HG03025 (cell line): ENCODE measurements around the gene GJC1.
"Not testable (repeated sequence)": the region's sequence is repeated elsewhere in the genome, so short reads cannot be mapped to it uniquely, and the experiment has no call there.

Experiments
- ATAC-seq: cut with Tn5 transposase; IDR thresholded peaks from one replicate; pipeline ENCODE4 v1.9.1; 2021; ENCODE audit warnings: mild to moderate bottlenecking, moderate library complexity; ENCODE audit not compliant: unreplicated experiment, low FRiP score

The GJC1 gene

DNA sequence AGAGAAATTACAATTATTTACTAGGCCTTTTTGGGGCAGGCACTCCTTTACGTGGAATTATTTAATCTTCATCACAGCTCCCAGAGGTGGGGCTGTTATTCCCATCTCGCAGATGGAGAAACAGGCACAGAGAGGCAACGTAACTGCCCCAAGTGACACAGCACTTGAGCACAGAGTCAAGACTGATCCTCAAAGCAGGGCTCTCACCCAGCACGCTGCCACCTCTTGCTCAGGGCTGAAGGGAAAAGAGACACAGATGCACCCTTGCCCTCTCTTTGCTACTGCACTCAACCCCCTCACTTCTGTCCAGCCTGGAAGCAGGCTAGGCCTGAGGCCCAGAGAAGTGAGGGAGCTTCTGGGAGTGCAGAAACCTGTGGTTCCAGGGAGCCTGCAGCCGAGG, 66.9 kb downstream of the GJC1 start:
- ATAC-seq: no peak

DNA sequence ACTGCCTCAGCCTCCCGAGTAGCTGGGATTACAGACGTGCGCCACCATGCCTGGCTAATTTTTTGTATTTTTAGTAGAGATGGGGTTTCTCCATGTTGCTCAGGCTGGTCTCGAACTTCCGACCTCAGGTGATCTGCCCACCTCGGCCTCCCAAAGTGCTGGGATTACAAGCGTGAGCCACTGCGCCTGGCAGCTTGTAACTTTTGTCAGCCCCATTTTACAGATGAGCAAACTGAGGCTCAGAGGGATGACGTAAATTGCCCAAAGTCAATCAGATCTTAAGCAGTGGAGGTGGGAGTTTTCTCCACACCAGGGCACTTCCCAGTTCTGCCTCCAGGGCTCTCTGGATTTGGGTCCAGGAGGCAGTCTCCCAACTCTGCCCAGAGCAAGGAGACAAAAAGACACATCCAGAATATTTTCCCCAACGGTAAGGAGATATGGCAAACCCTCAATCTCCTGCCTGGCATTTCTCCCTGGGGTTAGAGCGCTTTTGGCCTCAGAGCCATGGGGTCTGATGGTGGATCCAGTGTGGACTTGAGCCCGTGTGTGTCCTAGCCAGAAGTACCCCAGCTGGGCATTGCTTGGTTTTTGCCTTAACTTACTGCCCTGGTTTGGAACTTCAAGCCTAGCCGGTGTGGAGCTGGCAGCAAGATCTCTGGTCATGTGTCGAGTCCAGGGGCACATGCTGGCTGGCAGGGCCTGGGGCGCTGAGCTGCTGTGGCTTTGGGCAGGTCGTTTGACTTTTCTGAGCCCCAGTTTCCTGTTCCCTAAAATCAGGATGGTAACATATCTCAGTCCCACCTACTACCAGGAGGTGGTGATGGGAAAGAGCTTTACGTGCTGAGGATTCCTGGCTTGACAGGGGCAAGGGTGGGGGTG, 67.9 kb downstream of the GJC1 start:
- no peak for ATAC-seq

DNA sequence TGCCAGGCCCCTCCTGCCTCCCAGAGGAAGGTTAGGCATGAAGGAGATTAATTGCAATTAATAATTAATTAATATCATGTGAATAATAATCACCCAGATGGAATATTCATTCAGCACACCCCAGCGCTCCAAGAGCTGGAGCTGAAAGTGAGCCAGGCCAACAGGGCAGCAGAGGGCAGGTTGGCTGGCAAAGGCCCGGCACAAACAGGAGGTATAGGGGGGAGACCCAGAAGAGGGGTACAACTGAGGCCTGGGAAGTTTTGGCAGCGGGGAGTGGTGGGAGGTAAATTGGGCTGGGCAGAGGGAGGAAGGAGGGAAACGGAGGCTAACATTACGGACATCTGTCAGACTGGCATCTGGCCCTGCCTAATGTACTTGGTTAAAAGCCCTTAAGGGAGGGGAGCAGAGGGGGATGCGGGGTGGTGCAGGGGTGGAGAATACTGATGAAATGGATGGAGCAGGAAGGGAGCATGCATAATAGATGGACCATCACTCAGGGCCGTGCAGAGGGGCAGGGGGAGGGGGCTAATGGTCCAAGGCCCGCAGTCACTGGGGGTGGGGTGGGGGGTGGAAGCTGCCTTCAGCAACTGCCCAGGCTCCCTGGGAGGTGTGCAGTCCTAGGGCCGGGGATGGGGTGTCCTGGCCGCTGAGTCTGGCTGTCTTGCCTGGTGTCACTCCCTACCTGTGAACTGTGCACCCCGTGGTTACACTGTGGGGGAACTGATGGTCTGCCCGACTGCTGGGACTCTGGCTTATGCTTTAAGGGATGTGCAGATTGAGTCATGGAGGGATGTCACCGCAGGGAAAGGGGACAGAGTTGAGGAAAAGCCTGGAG, 69.4 kb downstream of the GJC1 start:
- ATAC-seq: no peak

DNA sequence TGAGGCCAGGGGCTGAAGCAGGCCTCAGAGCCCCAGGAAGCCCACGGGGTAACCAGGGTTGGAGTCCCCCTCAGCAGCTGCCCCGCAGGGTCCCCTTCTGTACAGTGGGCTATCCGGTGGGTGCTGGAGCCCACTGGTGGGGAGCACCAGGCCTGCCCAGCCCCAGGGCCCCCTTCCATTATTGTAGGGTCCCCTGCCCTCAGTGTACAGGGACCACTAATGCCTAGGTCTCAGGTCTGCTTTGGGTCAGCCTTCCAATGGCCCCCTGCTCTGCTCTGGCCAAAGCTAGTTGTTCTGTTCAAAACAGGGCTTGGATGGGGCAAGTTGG, 70.2 kb downstream of the GJC1 start:
- no peak for ATAC-seq

DNA sequence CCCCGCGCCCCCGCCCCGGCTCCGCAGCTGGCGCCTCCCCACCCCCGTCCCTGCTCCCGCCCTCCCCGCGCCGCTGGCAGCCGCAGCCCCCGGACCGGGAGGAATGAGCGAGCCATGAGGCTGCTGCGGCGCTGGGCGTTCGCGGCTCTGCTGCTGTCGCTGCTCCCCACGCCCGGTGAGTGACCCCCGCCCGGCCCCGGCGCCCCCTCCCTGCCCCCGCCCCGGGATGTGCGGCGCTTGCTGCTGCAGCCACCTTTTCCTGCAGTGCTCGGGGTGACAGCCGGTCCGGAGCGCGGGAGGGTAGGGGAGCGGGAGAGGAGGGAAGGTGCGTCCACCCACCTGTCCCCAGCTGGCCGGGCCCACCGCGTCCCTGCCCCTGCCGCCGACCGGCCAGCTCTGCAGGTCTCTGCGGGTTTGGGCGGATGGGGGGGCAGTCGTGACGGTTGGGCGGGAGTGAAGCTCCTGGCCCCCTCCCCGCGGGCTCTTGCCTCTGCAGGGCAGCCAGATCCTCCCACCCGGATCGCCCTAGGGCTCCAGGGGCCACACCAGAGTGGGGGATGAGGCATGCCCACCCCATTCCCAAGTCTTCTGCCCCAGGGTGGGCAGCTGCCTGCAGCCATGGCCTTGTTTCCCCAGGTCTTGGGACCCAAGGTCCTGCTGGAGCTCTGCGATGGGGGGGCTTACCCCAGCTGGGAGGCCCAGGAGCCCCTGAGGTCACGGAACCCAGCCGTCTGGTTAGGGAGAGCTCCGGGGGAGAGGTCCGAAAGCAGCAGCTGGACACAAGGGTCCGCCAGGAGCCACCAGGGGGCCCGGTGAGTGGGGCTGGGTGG, 70.8 kb downstream of the GJC1 start:
- no peak for ATAC-seq

DNA sequence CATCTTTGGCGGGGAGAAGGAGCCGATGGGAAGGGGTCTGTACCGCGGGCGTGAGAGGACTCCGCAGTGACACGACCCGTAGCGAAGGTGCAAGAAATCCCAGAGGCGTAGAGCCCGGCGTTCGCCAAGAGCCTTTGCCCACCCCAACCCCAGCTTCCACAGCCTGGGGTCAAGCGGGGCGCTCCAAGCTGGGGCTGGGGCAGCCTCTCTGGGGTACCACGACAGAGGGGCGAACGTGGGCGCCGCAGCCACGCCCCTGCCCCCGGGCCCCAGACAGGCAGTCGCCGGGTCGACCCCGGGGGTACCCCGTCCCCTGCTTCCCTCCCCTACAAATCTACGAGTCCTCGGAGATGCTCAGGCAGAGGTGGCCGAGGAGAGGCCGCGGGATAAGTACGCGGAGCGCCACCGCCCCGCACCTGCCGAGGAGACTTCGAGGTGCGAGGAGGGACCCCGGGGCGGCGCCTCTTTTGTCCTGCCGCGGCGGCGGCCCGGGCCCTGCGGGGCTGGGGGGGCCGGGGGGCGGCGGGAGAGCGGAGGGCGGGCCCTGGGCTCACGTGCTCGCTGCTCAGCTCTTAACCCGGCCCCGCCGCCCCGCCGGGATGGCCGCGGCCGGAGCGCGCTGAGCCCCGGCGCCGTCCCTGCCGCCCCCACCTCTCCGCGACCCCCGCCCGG, 71.5 kb downstream of the GJC1 start, which contains the start of gene ADAM11:
Gene ADAM11 (plus strand): TSS at position 575 of the 672 bp plus-strand sequence. CDS start 212 bp downstream, outside the sequence.
- ATAC-seq: no peak

DNA sequence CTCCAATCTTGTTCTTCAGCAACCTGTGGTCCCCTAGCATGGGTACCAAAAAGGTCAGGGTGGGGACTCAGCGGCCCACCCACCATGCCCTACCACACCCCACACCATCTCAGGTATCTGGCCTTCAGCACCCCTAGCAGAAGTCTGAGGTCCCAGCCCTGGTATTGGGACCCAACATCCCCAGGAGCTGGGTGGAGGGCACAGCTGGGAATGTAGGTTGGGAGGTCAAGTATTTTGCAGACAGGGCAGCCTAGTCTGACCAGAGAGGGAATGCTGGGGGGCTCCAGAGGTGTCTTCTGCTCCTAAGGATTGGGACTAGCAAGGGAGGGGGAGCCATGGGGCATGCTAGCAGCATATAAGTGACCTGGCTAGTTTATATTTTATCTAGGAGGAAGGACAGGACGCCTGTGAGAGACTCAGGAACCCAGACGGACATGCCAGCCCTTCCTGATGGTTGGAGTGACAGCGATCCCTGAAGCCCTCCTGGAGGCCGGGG, 72.1 kb downstream of the GJC1 start:
- ATAC-seq: no peak

DNA sequence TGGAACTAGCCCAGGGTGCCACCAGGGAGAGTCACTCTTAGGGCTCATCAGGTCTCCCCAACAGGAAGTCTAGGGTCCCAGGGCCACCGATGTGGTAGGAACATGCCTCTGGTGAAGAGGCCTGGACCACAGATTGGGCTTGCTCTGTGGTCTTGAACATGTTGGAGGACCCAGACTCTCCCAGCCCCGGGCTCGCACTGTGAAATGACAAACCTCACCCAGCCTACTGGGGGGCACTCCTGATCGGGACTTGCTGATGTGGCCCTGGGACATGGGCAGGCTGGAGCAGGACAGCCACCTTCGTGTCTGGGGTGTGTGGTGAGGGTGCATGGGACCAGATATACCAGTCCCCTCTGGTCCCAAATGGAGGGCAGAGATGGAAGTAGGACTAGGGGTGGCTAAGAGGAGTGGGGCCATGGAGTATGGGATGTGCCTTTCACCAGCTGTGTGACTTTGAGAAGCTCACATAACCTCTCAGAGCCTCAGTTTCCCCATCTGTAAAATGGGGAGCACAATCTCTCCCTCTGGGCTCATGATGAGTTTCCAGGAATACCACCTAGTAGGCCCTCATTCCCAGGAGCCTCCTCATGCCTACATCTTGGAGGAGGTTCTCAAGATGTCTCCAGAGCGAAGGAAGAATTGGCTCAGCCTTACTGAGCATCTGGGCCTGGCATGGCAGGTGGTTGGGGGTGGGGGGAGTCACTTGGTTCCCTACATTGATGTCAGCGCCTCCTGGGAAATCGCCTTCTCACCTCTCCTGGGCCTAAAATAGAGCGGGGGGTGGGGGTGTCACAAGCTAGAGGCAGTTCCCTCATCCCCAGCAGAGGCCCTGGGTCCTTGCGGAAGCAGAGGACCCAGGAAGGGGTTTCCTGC, 72.8 kb downstream of the GJC1 start:
- ATAC-seq: no peak

DNA sequence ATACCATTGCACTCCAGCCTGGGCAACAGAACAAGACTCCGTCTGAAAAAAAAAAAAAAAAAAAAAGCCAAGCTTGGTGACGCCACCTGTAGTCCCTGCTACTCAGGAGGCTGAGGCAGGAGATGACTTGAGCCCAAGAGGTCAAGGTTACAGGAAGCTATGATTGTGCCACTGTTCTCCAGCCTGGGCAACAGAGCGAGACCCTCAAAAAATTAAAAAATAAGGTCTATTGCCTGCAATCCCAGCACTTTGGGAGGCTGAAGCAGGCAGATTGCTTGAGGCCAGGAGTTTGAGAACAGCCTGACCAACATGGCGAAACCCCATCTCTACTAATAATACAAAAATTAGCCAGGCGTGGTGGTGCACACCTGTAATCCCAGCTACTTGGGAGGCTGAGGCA, 74.9 kb downstream of the GJC1 start:
- not testable (repeated sequence) for ATAC-seq

DNA sequence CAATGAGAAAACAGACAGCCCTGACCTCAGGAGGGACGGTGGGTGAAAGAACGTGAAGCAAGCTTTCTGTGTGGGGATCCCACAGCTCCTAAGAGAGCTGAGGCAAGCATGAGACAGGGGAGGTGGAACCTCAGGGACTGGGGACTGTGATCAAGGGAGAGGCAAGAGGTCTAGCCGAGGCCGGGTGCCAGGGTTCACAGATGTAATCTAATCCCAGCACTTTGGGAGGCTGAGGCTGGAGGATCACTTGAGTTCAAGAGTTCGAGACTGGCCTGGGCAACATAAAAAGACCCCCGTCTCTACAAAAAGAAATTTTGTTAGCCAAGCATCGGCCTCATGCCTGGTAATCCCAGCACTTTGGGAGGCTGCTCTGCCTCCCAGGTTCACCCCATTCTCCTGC, 75.8 kb downstream of the GJC1 start:
- ATAC-seq: no peak

DNA sequence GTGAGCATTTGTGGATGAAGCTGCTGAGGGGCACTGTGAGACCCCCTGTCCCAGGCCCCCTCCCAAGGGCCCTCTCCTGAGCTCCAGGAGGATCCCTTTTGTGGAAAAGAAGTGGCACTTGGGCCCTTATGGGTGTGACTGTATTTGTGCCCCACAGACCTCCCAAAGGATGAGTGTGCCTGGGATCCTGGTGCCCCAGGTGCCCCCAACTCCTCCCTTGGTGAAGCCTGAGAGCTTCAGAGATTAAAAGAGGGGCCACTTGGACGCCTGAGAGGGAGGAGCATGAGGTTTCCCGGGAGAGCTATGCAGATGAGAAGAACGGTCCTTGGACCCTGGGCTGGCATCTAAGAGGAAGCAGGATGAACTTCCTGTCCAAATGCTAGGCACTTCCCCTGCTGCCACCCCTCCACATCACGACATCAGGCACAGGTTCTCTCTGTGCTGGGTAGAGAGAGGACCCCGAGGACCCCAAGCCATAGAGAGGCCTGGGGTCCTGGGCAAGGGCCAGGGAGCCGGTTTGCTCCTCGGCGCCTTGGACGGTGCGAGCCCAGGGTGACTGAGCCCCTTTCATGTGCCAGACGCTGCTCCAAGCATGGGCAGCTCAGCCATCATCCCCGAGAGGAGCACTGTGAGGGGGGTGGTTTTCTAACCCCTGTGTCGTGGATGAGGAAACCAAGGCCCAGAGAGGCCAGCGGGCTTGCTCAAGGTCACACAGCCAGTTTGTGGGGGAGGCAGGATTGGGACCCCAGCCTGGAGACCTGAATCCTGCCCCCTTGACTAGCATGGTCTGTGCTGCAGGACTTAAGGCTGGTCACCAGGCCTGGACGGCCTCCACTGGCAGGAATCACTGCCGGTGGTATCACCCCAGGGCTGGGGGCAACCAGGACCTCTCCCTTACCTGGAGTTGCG, 76.9 kb downstream of the GJC1 start:
- no peak for ATAC-seq

DNA sequence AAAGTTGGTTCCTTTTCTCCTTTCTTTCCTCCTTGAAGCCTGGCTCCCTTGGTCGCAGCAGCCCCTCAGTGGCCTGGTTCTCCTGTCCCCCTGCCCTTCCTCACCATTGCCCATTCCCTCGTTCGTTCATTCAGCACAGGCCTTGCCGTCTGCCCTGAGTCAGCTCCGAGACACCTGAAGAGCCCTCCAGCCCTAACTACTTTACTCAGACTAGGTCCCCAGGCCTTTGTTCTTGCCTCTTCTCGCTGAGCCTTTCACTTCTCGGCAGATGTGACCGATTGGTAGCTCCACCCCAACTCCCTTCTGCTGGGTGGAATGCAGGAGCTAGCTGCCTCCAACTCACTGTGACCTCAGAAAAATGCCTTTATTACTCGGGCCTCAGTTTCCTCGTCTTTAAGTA, 78.3 kb downstream of the GJC1 start:
- ATAC-seq: no peak

DNA sequence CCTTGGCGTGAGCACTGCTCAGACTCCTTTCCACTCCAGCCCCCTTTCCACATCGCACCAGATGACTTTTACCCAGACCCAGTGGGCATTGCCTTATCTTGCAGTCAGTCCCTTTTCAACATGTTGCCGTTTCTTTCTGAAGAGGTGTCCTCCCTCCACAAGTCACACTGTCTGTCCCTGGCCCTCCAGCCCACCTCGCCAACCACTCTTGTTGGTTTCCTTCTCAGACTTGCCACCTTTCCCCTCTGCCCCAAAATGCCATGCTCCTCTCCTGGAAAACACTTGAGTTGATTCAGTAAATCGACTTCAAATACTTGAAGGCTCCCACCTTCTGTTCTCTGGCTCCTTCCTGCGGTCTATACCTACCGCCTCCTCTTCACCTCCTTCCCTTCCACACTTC, 78.8 kb downstream of the GJC1 start:
- no peak for ATAC-seq

DNA sequence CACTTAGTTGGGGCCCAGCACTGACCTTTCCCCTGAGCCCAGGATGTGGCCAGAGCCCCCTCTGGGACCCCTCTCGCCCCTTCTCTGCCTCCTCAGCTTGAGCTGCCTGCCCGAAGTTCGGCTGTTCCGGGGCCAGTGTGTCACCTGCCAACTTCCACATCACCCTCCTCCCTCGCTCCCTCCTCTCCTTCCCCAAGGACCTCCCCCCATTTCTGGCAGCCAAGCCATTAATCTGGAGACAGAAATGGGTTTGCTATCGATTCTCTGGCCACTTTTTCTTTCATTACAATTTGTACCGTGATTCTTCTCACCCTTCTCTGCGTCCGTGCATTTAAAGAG, 80.1 kb downstream of the GJC1 start:
- no peak for ATAC-seq

DNA sequence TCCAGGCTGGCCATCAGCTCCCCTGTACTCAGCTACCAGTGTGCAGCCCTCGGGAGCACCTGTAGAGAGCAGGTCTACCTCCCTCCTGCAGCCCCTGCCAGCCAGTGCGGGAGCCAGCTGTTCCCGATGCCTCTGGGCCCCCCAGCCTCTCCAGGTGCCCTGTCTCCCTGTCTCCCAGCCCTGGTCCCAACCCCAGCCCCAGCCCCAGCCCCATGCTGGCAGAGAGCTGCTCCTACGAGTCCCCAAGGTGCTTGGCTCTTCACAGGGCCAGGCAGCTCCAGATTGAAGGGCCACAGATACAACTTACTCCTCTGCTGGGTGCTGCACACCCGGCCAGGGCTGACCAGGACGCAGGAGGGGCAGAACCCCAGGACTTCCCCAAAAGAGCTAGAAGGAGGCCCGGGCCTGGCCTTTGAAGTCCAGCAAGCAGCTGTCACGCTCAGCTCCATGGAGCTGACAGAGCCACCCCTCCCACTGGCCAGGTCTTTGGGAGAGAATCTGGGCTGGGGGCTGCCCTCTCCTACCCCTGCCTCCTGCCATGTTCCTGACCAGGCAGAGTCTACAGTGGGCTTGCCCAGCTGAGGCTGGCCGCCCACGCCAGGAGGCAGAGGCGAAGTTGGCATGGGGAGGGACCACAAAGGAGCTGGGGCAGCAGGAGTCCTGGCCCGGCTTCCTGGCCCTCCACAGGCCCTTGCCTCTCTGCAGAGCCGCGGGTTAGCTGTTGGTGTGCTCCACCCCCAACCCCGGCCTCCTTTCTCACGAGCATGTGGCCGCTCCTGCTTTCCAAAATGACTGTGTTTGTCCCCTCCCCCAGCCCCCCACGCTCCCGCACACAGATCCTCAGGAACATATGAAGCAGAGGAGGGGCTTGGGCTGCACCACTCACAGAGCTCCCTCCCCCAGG, 80.8 kb downstream of the GJC1 start:
- ATAC-seq: no peak
